ENCODE measurements around the gene FOXK1.
"Not testable (repeated sequence)": the region's sequence is repeated elsewhere in the genome, so short reads cannot be mapped to it uniquely, and the experiment has no call there.

FOXK1 gene

GRCh38 chr7:4681886-4682620 is at the start of gene FOXK1:
Gene FOXK1, plus strand, starts transcription at chr7:4682295. Its CDS starts 14 bp downstream, at chr7:4682309.
- no peak for TF ChIP-seq ZNF274 (IDR thresholded peaks at IDR 0.05; ENCODE audit: low read depth, low read length)
- peak within 1 kb of the TSS; percentile 76 for H3K4me3 ChIP-seq (ENCODE audit: low read length)

GRCh38 chr7:4633012-4633411 is 49.1 kb upstream of the FOXK1 start:
- no peak for TF ChIP-seq ZNF274 (IDR thresholded peaks at IDR 0.05; ENCODE audit: low read depth, low read length)
- no peak overlapping the region for H3K4me3 ChIP-seq (ENCODE audit: low read length)

GRCh38 chr7:4634166-4634565 is 47.9 kb upstream of the FOXK1 start:
- no peak for TF ChIP-seq ZNF274 (IDR thresholded peaks at IDR 0.05; ENCODE audit: low read depth, low read length)
- H3K4me3 ChIP-seq (ENCODE audit: low read length), result no peak overlapping the region

GRCh38 chr7:4638781-4639575 is 43.1 kb upstream of the FOXK1 start:
- TF ChIP-seq ZNF274 (IDR thresholded peaks at IDR 0.05; ENCODE audit: low read depth, low read length), result no peak
- H3K4me3 ChIP-seq (ENCODE audit: low read length), result no peak overlapping the region

GRCh38 chr7:4641091-4641666 is 40.9 kb upstream of the FOXK1 start:
- H3K4me3 ChIP-seq (ENCODE audit: low read length), result peak overlapping the region; percentile 67; the same call in 1 of the 2 replicates
- no peak for TF ChIP-seq ZNF274 (IDR thresholded peaks at IDR 0.05; ENCODE audit: low read depth, low read length)

- no peak for TF ChIP-seq ZNF274 (IDR thresholded peaks at IDR 0.05; ENCODE audit: low read depth, low read length)
- peak overlapping the region; percentile 77; the same call in 1 of the 2 replicates for H3K4me3 ChIP-seq (ENCODE audit: low read length)
Measured at GRCh38 chr7:4641667-4642467, 40.2 kb upstream of the FOXK1 start.

GRCh38 chr7:4642468-4643203 is 39.5 kb upstream of the FOXK1 start:
- H3K4me3 ChIP-seq (ENCODE audit: low read length), result peak overlapping the region; percentile 77; the same call in 1 of the 2 replicates
- TF ChIP-seq ZNF274 (IDR thresholded peaks at IDR 0.05; ENCODE audit: low read depth, low read length), result no peak

GRCh38 chr7:4643204-4643471 is 39.0 kb upstream of the FOXK1 start:
- not testable (repeated sequence) for H3K4me3 ChIP-seq (ENCODE audit: low read length)

GRCh38 chr7:4645246-4645645 is 36.8 kb upstream of the FOXK1 start:
- no peak overlapping the region for H3K4me3 ChIP-seq (ENCODE audit: low read length)
- no peak for TF ChIP-seq ZNF274 (IDR thresholded peaks at IDR 0.05; ENCODE audit: low read depth, low read length)

GRCh38 chr7:4648111-4648510 is 34.0 kb upstream of the FOXK1 start:
- TF ChIP-seq ZNF274 (IDR thresholded peaks at IDR 0.05; ENCODE audit: low read depth, low read length), result no peak
- no peak overlapping the region for H3K4me3 ChIP-seq (ENCODE audit: low read length)

GRCh38 chr7:4650433-4651047 is 31.6 kb upstream of the FOXK1 start:
- no peak overlapping the region; the same call in 1 of the 2 replicates for H3K4me3 ChIP-seq (ENCODE audit: low read length)
- no peak for TF ChIP-seq ZNF274 (IDR thresholded peaks at IDR 0.05; ENCODE audit: low read depth, low read length)

- no peak overlapping the region for H3K4me3 ChIP-seq (ENCODE audit: low read length)
- no peak for TF ChIP-seq ZNF274 (IDR thresholded peaks at IDR 0.05; ENCODE audit: low read depth, low read length)
Measured at GRCh38 chr7:4653771-4654170, 28.3 kb upstream of the FOXK1 start.

GRCh38 chr7:4655311-4655710 is 26.8 kb upstream of the FOXK1 start:
- H3K4me3 ChIP-seq (ENCODE audit: low read length), result no peak overlapping the region
- TF ChIP-seq ZNF274 (IDR thresholded peaks at IDR 0.05; ENCODE audit: low read depth, low read length), result no peak

Measured in GM08714 (cell line).